ENCODE measurements around the gene FAM120A.
"Not testable (repeated sequence)": the region's sequence is repeated elsewhere in the genome, so short reads cannot be mapped to it uniquely, and the experiment has no call there.

Gene FAM120A

DNA sequence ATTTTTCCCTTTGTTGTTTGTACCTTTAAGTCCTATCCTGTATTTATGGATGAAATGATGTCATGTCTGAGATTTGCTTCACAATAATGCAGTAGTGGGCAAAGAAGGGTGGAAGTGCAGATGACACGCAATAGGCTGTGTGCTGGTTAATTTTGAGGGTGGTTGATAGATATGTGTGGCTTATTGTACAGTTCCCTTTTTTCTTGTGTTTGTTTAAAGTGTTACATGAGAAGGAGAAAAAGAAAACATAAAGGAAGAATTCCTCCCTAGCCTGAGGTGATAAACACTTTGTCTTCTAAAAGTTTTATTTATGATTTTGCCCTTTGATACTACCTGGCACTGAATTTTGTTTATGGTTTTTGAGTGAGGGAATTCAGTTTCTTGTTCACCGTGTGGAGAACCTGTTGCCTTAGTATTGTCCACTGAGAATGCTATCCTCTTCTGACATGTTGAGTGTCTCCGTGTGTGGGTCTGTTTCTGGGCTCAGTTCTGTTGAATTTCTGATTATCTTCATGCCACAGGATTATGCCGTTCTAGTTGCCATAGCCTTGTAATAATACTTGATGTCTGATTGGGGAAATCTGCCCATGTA lies 54.2 kb downstream of the FAM120A start:
- no peak overlapping the region for H3K4me3 ChIP-seq (ENCODE audit: low read length)
- DNase-seq (ENCODE audit: low read depth), result no peak
- TF ChIP-seq, protein P1, sequence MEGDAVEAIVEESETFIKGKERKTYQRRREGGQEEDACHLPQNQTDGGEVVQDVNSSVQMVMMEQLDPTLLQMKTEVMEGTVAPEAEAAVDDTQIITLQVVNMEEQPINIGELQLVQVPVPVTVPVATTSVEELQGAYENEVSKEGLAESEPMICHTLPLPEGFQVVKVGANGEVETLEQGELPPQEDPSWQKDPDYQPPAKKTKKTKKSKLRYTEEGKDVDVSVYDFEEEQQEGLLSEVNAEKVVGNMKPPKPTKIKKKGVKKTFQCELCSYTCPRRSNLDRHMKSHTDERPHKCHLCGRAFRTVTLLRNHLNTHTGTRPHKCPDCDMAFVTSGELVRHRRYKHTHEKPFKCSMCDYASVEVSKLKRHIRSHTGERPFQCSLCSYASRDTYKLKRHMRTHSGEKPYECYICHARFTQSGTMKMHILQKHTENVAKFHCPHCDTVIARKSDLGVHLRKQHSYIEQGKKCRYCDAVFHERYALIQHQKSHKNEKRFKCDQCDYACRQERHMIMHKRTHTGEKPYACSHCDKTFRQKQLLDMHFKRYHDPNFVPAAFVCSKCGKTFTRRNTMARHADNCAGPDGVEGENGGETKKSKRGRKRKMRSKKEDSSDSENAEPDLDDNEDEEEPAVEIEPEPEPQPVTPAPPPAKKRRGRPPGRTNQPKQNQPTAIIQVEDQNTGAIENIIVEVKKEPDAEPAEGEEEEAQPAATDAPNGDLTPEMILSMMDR (conservative IDR thresholded peaks at IDR 0.05; ENCODE audit: low read depth, low read length), result no peak

- DNase-seq (ENCODE audit: low read depth), result no peak
- no peak overlapping the region for H3K4me3 ChIP-seq (ENCODE audit: low read length)
- TF ChIP-seq, protein P1 (conservative IDR thresholded peaks at IDR 0.05; ENCODE audit: low read depth, low read length), result no peak
These were observed 56.3 kb downstream of the FAM120A start for GRCh38 chr9:93507768-93508167.

DNA sequence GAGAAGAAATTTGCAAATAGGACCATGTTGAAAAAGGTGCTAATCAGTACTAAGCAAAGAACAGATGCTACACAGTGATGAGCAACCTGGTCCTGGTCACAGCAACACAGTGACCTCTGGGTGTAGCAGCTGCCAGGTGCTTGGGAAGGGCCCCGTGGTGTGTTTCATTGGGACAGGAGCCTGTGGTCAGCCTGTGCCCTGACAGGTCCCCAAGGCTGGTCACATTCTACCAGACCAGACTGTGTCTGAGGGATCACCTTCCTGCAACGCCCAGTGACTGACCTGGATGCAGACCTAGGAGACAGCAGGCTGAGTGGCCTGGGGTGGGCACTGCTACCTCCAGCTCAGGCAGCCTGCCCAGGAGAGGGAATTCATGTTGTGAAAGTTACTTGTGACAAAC lies 56.7 kb downstream of the FAM120A start:
- DNase-seq (ENCODE audit: low read depth), result no peak
- no peak overlapping the region for H3K4me3 ChIP-seq (ENCODE audit: low read length)
- TF ChIP-seq, protein P1 (conservative IDR thresholded peaks at IDR 0.05; ENCODE audit: low read depth, low read length), result no peak

DNA sequence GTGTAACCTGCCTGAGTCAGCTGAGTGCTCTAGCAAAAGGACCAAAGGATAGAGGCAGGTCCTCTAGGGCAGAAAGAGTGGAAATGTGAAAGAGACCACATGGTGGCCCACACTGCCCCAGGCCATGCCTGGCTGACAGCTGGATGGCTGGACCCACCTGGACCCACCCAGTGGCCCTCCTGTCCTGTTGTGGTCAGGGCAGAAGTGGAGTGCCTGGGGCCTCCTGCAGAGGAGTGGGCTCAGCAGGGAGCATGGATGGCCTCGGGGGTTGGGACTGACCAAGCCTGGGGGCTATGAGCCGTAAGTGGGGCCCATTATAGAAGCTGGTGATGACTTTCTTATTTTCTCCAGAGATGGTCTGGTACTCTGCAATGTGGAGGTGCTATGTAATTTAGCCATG lies 57.6 kb downstream of the FAM120A start:
- TF ChIP-seq, protein P1 (conservative IDR thresholded peaks at IDR 0.05; ENCODE audit: low read depth, low read length), result no peak
- no peak overlapping the region for H3K4me3 ChIP-seq (ENCODE audit: low read length)
- no peak for DNase-seq (ENCODE audit: low read depth)

GRCh38 chr9:93510041-93510440 lies 58.6 kb downstream of the FAM120A start:
- TF ChIP-seq, protein P1 (conservative IDR thresholded peaks at IDR 0.05; ENCODE audit: low read depth, low read length), result no peak
- DNase-seq (ENCODE audit: low read depth), result no peak
- H3K4me3 ChIP-seq (ENCODE audit: low read length), result no peak overlapping the region

- not testable (repeated sequence) for H3K4me3 ChIP-seq (ENCODE audit: low read length); DNase-seq (ENCODE audit: low read depth)
These were observed 59.7 kb downstream of the FAM120A start for GRCh38 chr9:93511228-93511627.

DNA sequence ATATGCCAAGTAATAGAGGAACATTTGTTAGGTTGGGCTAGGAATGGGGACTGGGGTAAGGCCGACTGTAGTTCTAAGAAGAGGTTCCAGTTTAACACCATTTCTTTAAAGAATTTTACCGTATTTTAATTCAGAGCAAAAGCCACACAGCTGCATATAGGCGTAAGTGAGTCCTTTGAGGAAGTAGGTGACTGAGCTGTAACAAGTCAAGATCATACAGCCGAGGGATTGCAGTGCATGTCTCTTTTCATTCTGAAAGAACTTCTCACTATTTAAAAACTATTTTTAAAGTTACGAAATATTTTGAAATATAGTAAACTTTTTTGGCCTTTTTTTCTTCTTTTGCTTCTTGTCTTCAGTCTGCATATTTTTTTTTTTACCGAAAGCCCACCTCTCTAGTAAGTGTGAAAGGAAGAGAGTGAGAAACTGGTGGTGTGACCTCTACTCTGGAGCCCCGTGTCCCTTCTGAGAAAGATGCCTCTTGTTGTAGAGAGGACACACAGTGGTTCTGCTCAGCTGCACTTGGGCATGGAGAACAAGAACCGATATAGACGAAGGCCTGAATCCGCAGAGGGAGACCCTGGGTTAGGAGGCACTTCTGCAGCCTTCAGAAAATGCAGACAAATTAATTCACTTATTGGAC lies 60.8 kb downstream of the FAM120A start:
- not testable (repeated sequence) for DNase-seq (ENCODE audit: low read depth); H3K4me3 ChIP-seq (ENCODE audit: low read length)

- H3K4me3 ChIP-seq (ENCODE audit: low read length), result no peak overlapping the region
- TF ChIP-seq, protein P1 (conservative IDR thresholded peaks at IDR 0.05; ENCODE audit: low read depth, low read length), result no peak
- DNase-seq (ENCODE audit: low read depth), result no peak
These were observed 62.1 kb downstream of the FAM120A start for GRCh38 chr9:93513606-93514005.
